Right lobe of liver (tissue), 6 donors: ENCODE data around the gene MAP2. TPM values are rescaled to one million over a fixed set of nuclear protein-coding genes. Genes with fewer than 3 reads are reported as not detected.

Source experiments
- ATAC-seq, 4 donors: fragments of 200-7000 bp; cut with Tn5 transposase; one replicate each; pipeline ENCODE4 v1.9.1; 2020; ENCODE audit warnings: mild to moderate bottlenecking in 4 of 4, moderate library complexity in 4 of 4
- DNase-seq, 3 donors: peaks; one replicate each; pipeline ENCODE4 v3.0.0-alpha.2; 2020
- H3K27ac ChIP-seq, 3 donors: fragments of 200-600 bp; one replicate each; pipeline ENCODE4 v1.8.0; 2022
- H3K27me3 ChIP-seq, 2 donors: fragments of 200-600 bp; one replicate each; pipeline ENCODE4 v1.8.0; 2022
- H3K36me3 ChIP-seq, 4 donors: fragments of 200-600 bp; sonication (generic) in 1 of 4; one replicate each; pipeline versions ENCODE4 v1.5.1 to v1.8.0; 2017 to 2022; ENCODE audit warnings: control low read depth in 1 of 4
- H3K4me1 ChIP-seq, 4 donors: fragments of 200-600 bp; sonication (generic) in 1 of 4; one replicate each; pipeline versions ENCODE4 v1.5.1 to v1.8.0; 2017 to 2022; ENCODE audit warnings: control low read depth in 1 of 4
- H3K4me3 ChIP-seq, 3 donors: fragments of 200-600 bp; one replicate each; pipeline ENCODE4 v1.8.0; 2022
- H3K9me3 ChIP-seq, 4 donors: fragments of 200-600 bp; sonication (generic) in 1 of 4; one replicate each; pipeline versions ENCODE4 v1.5.1 to v1.8.0; 2017 to 2022; ENCODE audit warnings: control low read depth in 1 of 4
- CTCF ChIP-seq, 4 donors: fragments of 200-600 bp in 3 of 4; fragments of 450-650 bp in 1 of 4; IDR thresholded peaks; one replicate each; pipeline versions ENCODE4 v1.5.1 to v1.8.0; 2016 to 2022; ENCODE audit warnings: antibody characterized with exemption in 4 of 4, mild to moderate bottlenecking in 2 of 4
- POLR2A ChIP-seq: fragments of 450-650 bp; IDR thresholded peaks from one replicate; pipeline ENCODE4 v1.6.1; 2017; ENCODE audit warnings: antibody characterized with exemption, mild to moderate bottlenecking
- WGBS: methylation state at CpG from one replicate; pipeline ENCODE4 v1.1.6; 2018; ENCODE audit warnings: low coverage, low lambda C conversion rate; ENCODE audit not compliant: insufficient coverage; ENCODE audit errors: missing lambda C conversion rate; 5-methylcytosine and 5-hydroxymethylcytosine counted together
- intact Hi-C, 2 donors: fragments of 100-400 bp; cut with DNase I; formaldehyde crosslinking; loops; one replicate each; pipeline versions ENCODE4 v1.11.2 to v1.14.1; 2022
- total RNA-seq, 6 experiments: library from RNA; depleted of rRNA in 2 of 6; stranded (reverse); fragments of >200 nt in 2 of 6; fragmentation: NEBNext Ultra II Directional in 3 of 6; extraction: Animal tissue kit (Norgen Biotek cat#: 25700) in 3 of 6; gene quantifications; one replicate each; pipeline versions ENCODE4 v1.1.0 to v1.2.4, GENCODE V29; 2016 to 2023
- donor health status: DM: no; HTN: yes; CAD: no.
- donor health status: DM: no; HTN: no; CAD: no.
- donor health status: DM: no; HTN: no; CAD: no.
- donor health status: DM: no; HTN: yes; CAD: no.
- donor health status: DM: no; HTN: yes; CAD: no.

The MAP2 gene
- total RNA-seq, 6 experiments from 2014 or later = 2.0 to 11.4 (median 3.6) TPM

GRCh38 chr2:209517436-209517835 is 93.6 kb downstream of the MAP2 start:
- no peak for ATAC-seq
- intact Hi-C loops = no loop called here
- TF ChIP-seq POLR2A = no peak
- TF ChIP-seq CTCF (IDR thresholded peaks at IDR 0.05) = no peak
- WGBS = 37% methylated on average over 5 of the region's 5 CpGs
- no peak for DNase-seq
- Histone ChIP-seq H3K4me1 (no peaks in the 10 kb centered on the region), H3K27ac (no peak overlapping the region), H3K27me3 (no peaks in the 10 kb centered on the region), H3K36me3 (no peaks in the 10 kb centered on the region), H3K4me3 (no peak overlapping the region), H3K9me3 (no peaks in the 10 kb centered on the region)

- H3K36me3 ChIP-seq = no peaks in the 10 kb centered on the region
- TF ChIP-seq POLR2A (no peak), CTCF (IDR thresholded peaks at IDR 0.05) (no peak)
- no peaks in the 10 kb centered on the region for H3K27me3 ChIP-seq
- H3K4me1 ChIP-seq = no peaks in the 10 kb centered on the region
- intact Hi-C loops = no loop called here
- ATAC-seq = no peak
- no peak overlapping the region for H3K27ac ChIP-seq
- H3K9me3 ChIP-seq = no peaks in the 10 kb centered on the region
- no peak for DNase-seq
- H3K4me3 ChIP-seq = no peak overlapping the region
These were observed 95.4 kb downstream of the MAP2 start for GRCh38 chr2:209519271-209519670.

- TF ChIP-seq CTCF (IDR thresholded peaks at IDR 0.05) = no peak
- TF ChIP-seq POLR2A = no peak
- Histone ChIP-seq H3K27ac (no peak overlapping the region), H3K27me3 (no peaks in the 10 kb centered on the region), H3K36me3 (no peaks in the 10 kb centered on the region), H3K9me3 (no peaks in the 10 kb centered on the region), H3K4me1 (no peaks in the 10 kb centered on the region), H3K4me3 (no peak overlapping the region)
- intact Hi-C loops = no loop called here
- ATAC-seq = no peak
- DNase-seq = no peak
These were observed 96.1 kb downstream of the MAP2 start for GRCh38 chr2:209519906-209520305.

GRCh38 chr2:209523041-209523740 is 99.3 kb downstream of the MAP2 start:
- no peak overlapping the region for H3K4me3 ChIP-seq
- ATAC-seq (no peak), DNase-seq (no peak)
- WGBS = 64% methylated on average over 8 of the region's 8 CpGs
- no peak for TF ChIP-seq CTCF (IDR thresholded peaks at IDR 0.05)
- no peak for TF ChIP-seq POLR2A
- H3K9me3 ChIP-seq = no peaks in the 10 kb centered on the region
- H3K27me3 ChIP-seq = no peaks in the 10 kb centered on the region
- H3K4me1 ChIP-seq = no peaks in the 10 kb centered on the region
- H3K36me3 ChIP-seq = no peaks in the 10 kb centered on the region
- intact Hi-C loops = no loop called here
- H3K27ac ChIP-seq = no peak overlapping the region

- intact Hi-C loops = no loop called here
- no peak for DNase-seq
- Histone ChIP-seq H3K27ac (no peak overlapping the region), H3K9me3 (no peaks in the 10 kb centered on the region), H3K36me3 (no peaks in the 10 kb centered on the region), H3K27me3 (no peaks in the 10 kb centered on the region), H3K4me3 (no peak overlapping the region), H3K4me1 (no peaks in the 10 kb centered on the region)
- TF ChIP-seq POLR2A (no peak), CTCF (IDR thresholded peaks at IDR 0.05) (no peak)
- ATAC-seq = no peak
- WGBS = 58% methylated on average over 2 of the region's 2 CpGs
These were observed 100.0 kb downstream of the MAP2 start for GRCh38 chr2:209523867-209524266.
